Stimulated activated CD8-positive, alpha-beta memory T cell treated with anti-CD3 and anti-CD28 coated beads, Interleukin-4, amount 100 ng/mL, for 24 hours (primary cell): ENCODE measurements around the gene PPIA.
"Not testable (repeated sequence)": the region's sequence is repeated elsewhere in the genome, so short reads cannot be mapped to it uniquely, and the experiment has no call there.

Experiments
- DNase-seq: peaks from one replicate; pipeline ENCODE4 v3.0.0-alpha.2; 2020; ENCODE audit warnings: low read depth

PPIA gene

GRCh38 chr7:44787762-44788161 lies 8.7 kb upstream of the PPIA start:
- no peak for DNase-seq

DNA sequence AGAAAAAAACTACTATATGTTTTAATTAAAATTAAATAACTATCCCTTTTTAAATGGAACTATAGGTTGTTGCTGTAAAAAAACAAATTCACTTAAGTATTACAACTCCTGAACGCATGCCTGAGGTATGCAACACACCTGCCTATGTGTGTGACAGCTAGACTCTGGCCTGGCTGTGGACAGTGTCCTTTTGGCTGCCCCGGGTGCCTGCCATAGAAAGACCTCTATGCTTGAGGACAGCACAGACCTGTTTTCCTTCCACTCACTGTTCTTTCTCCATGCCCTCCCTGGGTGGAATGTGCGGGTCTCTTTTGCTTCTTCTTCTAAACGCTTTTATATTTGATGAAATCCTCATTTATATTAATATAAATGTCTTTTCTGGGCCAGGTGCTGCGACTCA lies 6.5 kb upstream of the PPIA start:
- no peak for DNase-seq

DNA sequence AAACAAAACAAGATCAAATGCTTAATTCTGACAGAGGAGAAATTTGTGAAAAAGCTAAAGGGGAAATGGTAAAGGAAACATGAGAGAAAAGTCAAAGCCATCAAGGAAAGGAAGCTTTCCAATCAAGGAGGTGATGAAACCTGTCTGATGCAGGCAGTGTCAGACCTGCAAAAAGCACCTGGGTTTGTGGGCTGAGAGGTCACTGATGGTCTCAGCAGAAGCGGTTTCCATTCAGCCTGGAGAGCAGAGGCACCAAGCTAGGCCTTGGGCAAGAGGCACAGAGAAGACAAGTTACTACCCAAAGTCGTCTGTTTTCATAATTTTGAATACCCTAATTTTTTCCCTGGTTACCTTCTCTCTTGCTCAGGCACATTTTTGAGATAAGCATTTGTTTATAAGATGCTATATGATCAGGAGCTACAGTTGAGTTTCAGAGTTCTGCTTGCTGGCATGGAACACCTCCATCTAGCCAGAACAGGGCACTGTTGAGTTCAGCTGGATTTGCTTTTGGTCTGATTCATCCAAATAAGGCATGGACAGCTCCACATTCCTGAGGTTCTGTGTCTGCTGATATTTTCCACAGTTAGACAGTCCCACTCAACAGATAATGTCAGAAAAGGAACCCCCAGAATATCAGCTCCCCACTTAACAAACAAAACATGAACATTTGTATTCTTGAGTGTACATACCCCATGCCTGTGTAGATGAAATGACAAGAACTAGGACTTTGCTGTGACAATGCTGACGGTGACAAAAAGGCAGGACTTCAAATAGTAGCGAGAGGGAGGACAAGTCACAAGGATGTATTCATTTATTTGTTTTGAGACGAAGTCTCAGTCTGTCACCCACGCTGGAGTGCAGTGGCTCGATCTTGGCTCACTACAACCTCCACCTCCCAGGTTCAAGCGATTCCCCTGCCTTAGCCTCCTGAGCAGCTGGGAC lies 4.9 kb upstream of the PPIA start:
- DNase-seq = no peak

GRCh38 chr7:44793919-44794318 lies 2.6 kb upstream of the PPIA start:
- DNase-seq = no peak

GRCh38 chr7:44794331-44794730 lies 2.1 kb upstream of the PPIA start:
- no peak for DNase-seq

- DNase-seq = no peak
Observed at GRCh38 chr7:44796034-44796503, 412 bp upstream of the PPIA start.

- DNase-seq = peak; percentile 72
Observed at GRCh38 chr7:44797329-44798258, 1.1 kb downstream of the PPIA start.

DNA sequence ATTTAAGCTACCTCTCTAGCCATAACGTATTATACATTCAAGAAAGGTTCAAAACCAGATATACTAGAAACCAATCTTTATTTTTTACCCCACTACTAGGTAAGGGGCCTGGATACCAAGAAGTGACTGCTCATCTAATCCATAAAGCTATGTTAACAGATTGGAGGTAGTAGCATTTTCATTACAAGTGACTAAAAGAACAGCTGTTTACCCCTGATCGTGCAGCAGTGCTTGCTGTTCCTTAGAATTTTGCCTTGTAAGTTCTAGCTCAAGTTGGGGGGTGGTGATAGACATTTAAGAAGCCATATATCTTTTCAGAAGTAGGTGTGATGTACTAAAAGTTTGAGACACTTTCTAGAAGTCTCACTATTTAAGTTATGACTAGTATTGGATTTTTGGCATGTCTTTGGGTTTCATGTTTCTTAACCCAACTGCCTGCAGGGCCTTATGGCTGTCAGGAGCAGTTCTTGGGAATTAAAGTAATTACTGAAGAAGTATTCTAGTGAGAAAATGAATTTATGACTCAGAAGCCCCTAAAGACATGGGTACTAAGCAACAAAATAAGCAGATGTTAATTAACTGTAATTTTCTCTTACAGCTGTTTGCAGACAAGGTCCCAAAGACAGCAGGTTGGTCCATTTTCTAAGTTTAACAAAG lies 2.3 kb downstream of the PPIA start:
- no peak for DNase-seq

- DNase-seq = no peak
Observed at GRCh38 chr7:44799939-44800338, 3.5 kb downstream of the PPIA start.

- DNase-seq = no peak
Observed at GRCh38 chr7:44801890-44802289, 5.4 kb downstream of the PPIA start.

GRCh38 chr7:44802418-44803025 lies 6.0 kb downstream of the PPIA start:
- no peak for DNase-seq

DNA sequence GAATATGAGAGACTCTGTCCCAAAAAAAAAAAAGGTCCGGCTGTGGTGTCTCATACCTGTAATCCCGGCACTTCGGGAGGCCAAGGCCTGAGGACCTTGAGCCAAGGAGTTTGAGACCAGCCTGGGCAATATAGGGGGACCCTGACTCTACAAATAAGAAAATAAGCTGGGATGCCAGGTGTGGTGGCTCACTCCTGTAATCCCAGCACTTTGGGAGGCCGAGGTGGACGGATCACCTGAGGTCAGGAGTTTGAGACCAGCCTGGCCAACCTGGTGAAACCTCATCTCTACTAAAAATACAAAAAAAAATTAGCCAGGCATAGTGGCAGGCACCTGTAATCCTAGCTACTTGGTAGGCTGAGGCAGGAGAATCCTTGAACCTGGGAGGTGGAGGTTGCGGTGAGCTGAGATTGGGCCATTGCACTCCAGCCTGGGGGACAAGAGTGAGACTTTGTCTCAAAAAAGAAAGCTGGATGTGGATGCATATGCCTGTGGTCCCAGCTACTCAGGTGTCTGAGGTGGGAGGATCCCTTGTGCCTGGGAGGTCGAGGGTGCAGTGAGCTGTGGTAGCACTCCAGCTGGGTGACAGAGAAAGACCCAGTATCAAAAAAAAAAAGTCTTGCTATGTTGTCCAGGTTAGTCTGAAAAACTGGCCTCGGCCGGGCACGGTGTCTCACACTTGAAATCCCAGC lies 7.5 kb downstream of the PPIA start:
- DNase-seq = not testable (repeated sequence)

DNA sequence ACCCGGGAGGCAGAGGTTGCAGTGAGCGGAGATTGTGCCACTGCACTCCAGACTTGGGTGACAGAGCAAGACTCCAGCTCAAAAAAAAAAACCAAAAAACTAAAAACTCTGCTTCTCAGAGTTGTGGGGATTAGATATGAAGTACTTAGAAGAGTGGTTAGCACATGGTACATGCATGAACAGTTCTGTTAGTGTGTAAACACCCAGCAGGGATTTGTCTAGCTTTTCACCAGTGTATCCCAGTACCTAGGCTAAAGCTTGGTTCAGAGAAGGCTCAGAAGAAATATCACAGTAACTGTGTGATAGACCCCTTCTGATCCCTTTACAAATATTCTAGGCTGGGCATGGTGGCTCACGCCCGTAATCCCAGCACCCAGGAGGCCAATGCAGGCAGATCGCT lies 9.5 kb downstream of the PPIA start:
- DNase-seq = no peak

DNA sequence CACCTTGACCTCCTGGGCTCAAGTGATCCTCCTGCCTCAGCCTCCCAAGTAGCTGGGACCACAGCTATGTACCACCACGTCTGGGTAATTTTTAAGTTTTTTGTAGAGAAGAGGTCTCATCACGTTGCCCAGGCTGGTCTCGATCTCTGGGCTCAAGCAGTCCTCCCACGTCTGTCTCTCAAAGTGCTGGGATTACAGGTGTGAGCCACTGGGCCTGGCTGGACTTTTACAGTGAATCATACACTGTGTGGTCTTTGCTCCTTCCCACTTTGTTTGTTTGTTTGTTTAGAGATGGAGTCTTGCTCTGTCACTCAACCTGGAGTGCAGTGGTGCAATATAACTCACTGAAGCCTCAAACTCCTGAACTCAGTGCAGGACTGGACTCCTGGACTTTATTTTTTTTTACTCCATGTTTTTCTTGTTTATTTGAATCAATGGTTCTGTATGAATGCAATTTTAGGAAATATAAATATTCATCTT lies 12.5 kb downstream of the PPIA start:
- DNase-seq = no peak

GRCh38 chr7:44811093-44811492 lies 14.6 kb downstream of the PPIA start:
- DNase-seq = no peak

- no peak for DNase-seq
Observed at GRCh38 chr7:44811571-44811970, 15.1 kb downstream of the PPIA start.

DNA sequence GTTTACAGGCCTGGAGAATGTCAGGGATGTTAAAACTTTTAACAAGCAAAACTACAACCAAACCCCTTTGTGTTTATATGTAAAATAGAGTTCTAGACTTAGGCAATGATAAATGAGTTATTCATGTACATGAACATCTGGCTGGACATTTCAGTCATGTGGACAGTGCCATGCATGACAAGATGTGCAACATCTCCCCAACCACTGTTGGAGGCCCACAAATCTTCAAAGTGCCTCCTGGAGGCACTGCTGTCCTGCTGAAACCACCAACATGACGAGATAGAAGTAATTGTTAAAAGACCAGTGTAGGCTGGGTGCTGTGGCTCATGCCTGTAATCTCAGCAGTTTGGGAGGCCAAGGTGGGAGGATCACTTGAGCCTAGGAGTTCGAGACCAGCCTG lies 18.4 kb downstream of the PPIA start:
- DNase-seq = no peak

GRCh38 chr7:44819292-44819691 lies 22.8 kb downstream of the PPIA start:
- no peak for DNase-seq

GRCh38 chr7:44823255-44823781 lies 26.8 kb downstream of the PPIA start:
- DNase-seq = no peak

- no peak for DNase-seq
Observed at GRCh38 chr7:44824894-44825526, 28.5 kb downstream of the PPIA start.
